Measurements from ENCODE around the gene TNIP2. TPM values are rescaled to one million over a fixed set of nuclear protein-coding genes. Genes with fewer than 3 reads are reported as not detected.

The TNIP2 gene
- total and polyA plus RNA-seq, 2 of the 13 experiments (the other 11 are each of a cell fraction or from before 2014, with no cell fraction given), result 25.6 to 38.0 TPM

- Histone ChIP-seq H3K9ac (ENCODE audit: insufficient read depth, low read depth, low read length) (peak overlapping the region; percentile 27; the same call in 1 of the 2 replicates), H3K36me3 (replicated peaks in 1 of 2; ENCODE audit: control insufficient read depth in 1 of 2, insufficient read depth in 2 of 2, low read length in 2 of 2) (peaks cover 8 to 20% of the 10 kb centered on the region in 2 experiments; a peak in 4 of 5 replicates), H2AFZ (ENCODE audit: low read length) (no peak overlapping the region), H3K4me3 (replicated peaks in 1 of 3; ENCODE audit: insufficient read depth in 1 of 3, low read depth in 2 of 3, low read length in 3 of 3) (no peak overlapping the region), H3K79me2 (ENCODE audit: insufficient read depth, low read length) (no peaks in the 10 kb centered on the region), H3K9me3 (ENCODE audit: low read length) (no peaks in the 10 kb centered on the region), H4K20me1 (ENCODE audit: insufficient read depth, low read length) (no peaks in the 10 kb centered on the region), H3K4me2 (ENCODE audit: low read depth, low read length) (no peak overlapping the region), H3K27me3 (ENCODE audit: control insufficient read depth in 1 of 2, insufficient read depth in 2 of 2, low read length in 2 of 2) (no peaks in the 10 kb centered on the region), H3K4me1 (ENCODE audit: insufficient read depth, low read length) (peaks cover 17% of the 10 kb centered on the region), H3K27ac (ENCODE audit: extremely low read length, insufficient read depth, low read length) (peak overlapping the region; percentile 53)
- BruUV-seq (replicated peaks), result no TSS peak
- CTCF ChIA-PET (ENCODE audit: low intra/inter-chr PET ratio, low total read pairs), result no interaction called here
- peak; percentile 43 for ATAC-seq
- no peak for TF ChIP-seq AHR (CRISPR knock-in tag; IDR thresholded peaks at IDR 0.05)
- TF ChIP-seq PAWR (CRISPR knock-in tag; IDR thresholded peaks at IDR 0.05; ENCODE audit: borderline replicate concordance), result no peak
- 0 out of 2 replicates have a peak, but pooled peaks have one; percentile 2 for TF ChIP-seq ZSCAN21 (CRISPR knock-in tag; IDR thresholded peaks at IDR 0.05; ENCODE audit: borderline replicate concordance)
- no peak for TF ChIP-seq TFE3 (CRISPR knock-in tag; IDR thresholded peaks at IDR 0.05)
- TF ChIP-seq ZNF205 (CRISPR knock-in tag; IDR thresholded peaks at IDR 0.05), result no peak
- no peak for TF ChIP-seq ZNF232 (CRISPR knock-in tag; IDR thresholded peaks at IDR 0.05; ENCODE audit: borderline replicate concordance)
- no peak for TF ChIP-seq SNAPC4 (CRISPR knock-in tag; IDR thresholded peaks at IDR 0.05)
- in situ Hi-C loops (cut with HindIII; ENCODE audit: extremely low pct_ligation_motif_present, low pct_unique_long_range_greater_than_20kb), result no loop called here
- DNase-seq (ENCODE audit: low spot score), result no peak
- intact Hi-C loops (cut with micrococcal nuclease; ENCODE audit: unreplicated experiment), result loop anchor here (2.0 kb wide), 1 partner anchor 58 kb away; no protein-coding TSS in a partner anchor
- POLR2A ChIA-PET, result interaction anchor here (1.1 to 2.1 kb wide), 2 partner anchors 28 to 69 kb away, joined by 4 to 7 read pairs; no protein-coding TSS in a partner anchor
- FAIRE-seq, result no peak
- whole genome bisulfite sequencing (ENCODE audit: low lambda C conversion rate), result 92% methylated on average over 4 of the region's 6 CpGs
These were observed 23.6 kb downstream of the TNIP2 start for GRCh38 chr4:2732526-2732925.
